ENCODE data around the gene ACACA.

The ACACA gene

GRCh38 chr17:37278247-37278894, 128.3 kb downstream of the ACACA start:
- TF ChIP-seq POLR2A (IDR thresholded peaks at IDR 0.05; ENCODE audit: low read length) (no peak), GATA1 (IDR thresholded peaks at IDR 0.05; ENCODE audit: low read depth, low read length) (no peak)
- DNase-seq = no peak

DNA sequence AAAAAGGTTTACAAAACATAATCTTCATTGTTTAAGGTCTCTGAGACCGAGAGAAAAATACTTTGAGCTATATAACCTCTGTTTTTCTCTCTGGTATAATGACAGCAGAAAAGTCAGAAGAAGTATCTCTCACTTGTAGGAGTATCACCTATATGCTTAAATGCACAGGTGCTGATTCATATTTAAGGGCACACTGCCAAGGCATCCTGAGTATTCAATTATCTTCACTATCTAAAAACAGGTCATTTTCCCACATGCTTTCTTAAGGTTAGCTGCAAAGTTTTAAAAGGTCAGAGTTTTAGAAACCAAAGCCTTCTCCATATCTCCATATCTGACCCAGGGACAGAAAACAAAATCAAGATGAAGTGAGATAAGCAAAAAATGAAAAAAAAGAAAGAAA, 130.2 kb downstream of the ACACA start:
- DNase-seq = peak in 1 of 2 experiments; percentile 46
- TF ChIP-seq GATA1 (IDR thresholded peaks at IDR 0.05; ENCODE audit: low read depth, low read length) (no peak), POLR2A (IDR thresholded peaks at IDR 0.05; ENCODE audit: low read length) (no peak)

GRCh38 chr17:37274461-37274860, 132.2 kb downstream of the ACACA start:
- DNase-seq = no peak

GRCh38 chr17:37273409-37274051, 133.1 kb downstream of the ACACA start:
- DNase-seq = no peak
- no peak for TF ChIP-seq GATA1 (IDR thresholded peaks at IDR 0.05; ENCODE audit: low read depth, low read length)
- TF ChIP-seq POLR2A (IDR thresholded peaks at IDR 0.05; ENCODE audit: low read length) = no peak

More at GRCh38 chr17:37274461-37274860, 132.2 kb downstream of the ACACA start:
- no peak for TF ChIP-seq POLR2A (IDR thresholded peaks at IDR 0.05; ENCODE audit: low read length)
- no peak for TF ChIP-seq GATA1 (IDR thresholded peaks at IDR 0.05; ENCODE audit: low read depth, low read length)

DNA sequence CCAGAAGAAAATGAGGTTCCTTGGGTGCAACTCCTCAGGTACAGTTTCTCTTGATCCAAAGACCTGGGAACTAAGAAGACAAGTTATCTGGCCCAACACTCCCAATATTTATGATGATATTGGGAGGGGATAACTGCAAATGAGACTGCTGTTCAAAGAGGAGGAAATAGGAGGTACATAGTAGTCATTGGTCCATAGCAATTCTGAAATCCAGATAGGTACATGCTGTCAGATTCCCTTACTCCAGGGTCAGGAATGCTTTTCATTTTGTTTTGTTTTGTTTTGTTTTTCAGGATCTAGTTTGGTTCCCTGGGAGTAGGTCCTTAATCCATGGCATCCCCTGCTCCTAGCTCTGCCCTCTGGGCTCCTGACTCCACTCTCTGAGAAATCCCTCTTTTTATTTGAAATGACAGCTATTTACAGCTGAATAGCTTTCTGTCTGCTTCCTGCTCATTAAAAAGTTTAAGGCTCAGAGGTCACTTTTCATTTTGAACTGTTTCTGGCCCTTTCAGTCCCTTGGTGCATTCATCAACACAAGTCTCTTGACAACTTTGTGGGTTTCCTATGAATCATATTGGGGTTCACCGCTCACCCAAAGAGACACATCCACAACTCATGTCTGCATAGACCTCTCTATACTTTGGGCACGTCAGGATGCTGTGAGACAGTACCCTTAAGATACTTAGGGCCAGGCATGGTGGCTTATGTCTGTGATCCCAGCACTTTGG, 141.0 kb downstream of the ACACA start:
- no peak for TF ChIP-seq POLR2A (IDR thresholded peaks at IDR 0.05; ENCODE audit: low read length)
- TF ChIP-seq GATA1 (IDR thresholded peaks at IDR 0.05; ENCODE audit: low read depth, low read length) = no peak
- DNase-seq = no peak

DNA sequence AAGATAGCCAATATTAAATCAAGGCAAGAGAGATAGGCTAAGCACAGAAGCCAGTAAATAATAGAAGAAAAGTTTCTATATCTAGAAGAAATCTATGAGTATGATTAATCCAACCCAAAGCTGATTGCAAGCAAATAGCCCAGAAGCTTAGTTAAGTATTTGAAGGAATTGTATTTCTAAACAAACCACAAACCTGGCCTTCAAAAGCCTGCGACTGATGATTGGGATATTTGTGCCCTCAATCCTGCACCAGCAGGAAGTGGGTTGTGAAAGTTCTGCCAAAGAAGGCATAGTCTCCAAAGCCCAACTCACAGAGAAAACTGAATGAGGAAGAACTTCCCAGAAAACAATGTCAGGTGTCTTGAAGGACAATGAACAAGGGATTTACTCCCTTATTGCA, 145.3 kb downstream of the ACACA start:
- no peak for DNase-seq
- TF ChIP-seq POLR2A (IDR thresholded peaks at IDR 0.05; ENCODE audit: low read length) (no peak), GATA1 (IDR thresholded peaks at IDR 0.05; ENCODE audit: low read depth, low read length) (no peak)

GRCh38 chr17:37259030-37259735, 147.5 kb downstream of the ACACA start:
- DNase-seq = no peak

DNA sequence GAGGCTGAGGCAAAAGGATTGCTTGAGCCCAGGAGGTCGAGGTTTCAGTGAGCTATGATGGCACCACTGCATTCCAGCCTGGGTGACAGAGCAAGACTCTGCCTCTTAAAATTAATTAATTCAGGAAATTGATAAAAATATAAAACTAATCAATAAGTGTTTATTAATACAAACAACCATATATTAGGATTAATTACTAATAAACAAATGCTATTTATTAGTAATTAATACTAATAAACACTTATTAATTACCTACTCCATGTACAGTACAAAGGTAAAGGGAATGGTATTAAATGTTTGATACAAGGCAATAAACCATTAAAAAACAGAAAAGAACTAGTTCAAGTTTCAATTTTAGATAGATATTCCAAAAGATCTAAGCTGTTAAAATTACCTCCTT, 150.0 kb downstream of the ACACA start:
- no peak for DNase-seq
- TF ChIP-seq POLR2A (IDR thresholded peaks at IDR 0.05; ENCODE audit: low read length) (no peak), GATA1 (IDR thresholded peaks at IDR 0.05; ENCODE audit: low read depth, low read length) (no peak)

More at GRCh38 chr17:37259030-37259735, 147.5 kb downstream of the ACACA start:
- TF ChIP-seq GATA1 (IDR thresholded peaks at IDR 0.05; ENCODE audit: low read depth, low read length) = no peak
- no peak for TF ChIP-seq POLR2A (IDR thresholded peaks at IDR 0.05; ENCODE audit: low read length)

DNA sequence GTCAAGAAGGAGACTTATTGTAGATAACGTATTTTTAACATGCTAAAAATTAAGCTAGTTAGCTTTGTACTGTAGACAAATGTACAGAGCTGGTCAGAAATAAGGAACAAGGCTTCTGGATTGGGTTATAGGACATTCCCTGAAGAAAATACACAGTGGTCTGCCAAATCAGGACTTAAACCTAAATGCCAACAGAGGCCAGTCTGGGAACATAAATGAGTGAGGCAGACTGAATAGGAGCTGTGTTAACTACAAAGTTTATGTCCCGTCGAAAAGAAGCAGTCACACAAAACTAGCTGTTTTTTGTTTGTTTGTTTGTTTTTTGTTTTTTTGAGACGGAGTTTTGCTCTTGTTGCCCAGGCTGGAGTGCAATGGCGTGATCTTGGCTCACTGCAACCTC, 151.2 kb downstream of the ACACA start:
- no peak for DNase-seq
- TF ChIP-seq GATA1 (IDR thresholded peaks at IDR 0.05; ENCODE audit: low read depth, low read length) (no peak), POLR2A (IDR thresholded peaks at IDR 0.05; ENCODE audit: low read length) (no peak)

GRCh38 chr17:37247825-37248224, 158.8 kb downstream of the ACACA start:
- DNase-seq = no peak
- no peak for TF ChIP-seq POLR2A (IDR thresholded peaks at IDR 0.05; ENCODE audit: low read length)
- TF ChIP-seq GATA1 (IDR thresholded peaks at IDR 0.05; ENCODE audit: low read depth, low read length) = no peak

DNA sequence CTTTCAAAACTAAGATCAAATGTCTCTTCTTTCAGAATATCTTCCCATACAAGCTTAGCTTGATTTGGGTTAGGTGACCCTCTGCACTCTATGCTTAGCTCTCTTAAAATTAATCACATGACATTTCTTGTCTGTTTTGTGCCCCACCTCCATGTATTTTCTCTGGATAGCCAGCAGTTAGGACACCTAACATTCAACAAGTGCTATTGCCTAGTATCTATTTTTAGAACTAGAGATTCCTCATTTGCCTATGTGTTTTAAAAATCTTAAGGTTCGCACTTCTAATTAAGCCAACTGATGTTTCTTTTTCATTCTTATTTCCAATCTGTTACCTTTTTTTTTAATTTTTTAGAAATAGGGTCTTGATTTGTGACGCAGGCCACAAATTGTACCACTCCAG, 160.6 kb downstream of the ACACA start:
- TF ChIP-seq POLR2A (IDR thresholded peaks at IDR 0.05; ENCODE audit: low read length) (no peak), GATA1 (IDR thresholded peaks at IDR 0.05; ENCODE audit: low read depth, low read length) (no peak)
- DNase-seq = no peak

DNA sequence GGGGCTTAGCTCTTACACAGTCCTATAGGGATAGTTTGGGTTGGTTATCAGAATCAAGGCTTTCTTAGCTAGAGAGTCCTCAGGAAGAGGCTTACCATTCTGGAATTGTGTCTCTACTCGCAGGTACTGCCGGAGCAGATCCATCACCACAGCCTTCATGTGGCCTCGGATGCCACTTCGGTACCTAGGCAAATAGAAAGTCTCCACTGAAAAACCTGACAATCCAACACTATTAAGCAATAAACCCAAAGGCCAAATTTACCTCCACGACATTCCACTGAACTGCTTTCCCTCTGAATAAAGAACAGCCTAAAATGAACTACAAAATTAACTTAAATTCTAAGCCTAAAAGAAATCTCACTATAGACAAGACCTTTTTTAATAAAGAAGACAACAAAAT, 166.3 kb downstream of the ACACA start:
- no peak for DNase-seq
- TF ChIP-seq GATA1 (IDR thresholded peaks at IDR 0.05; ENCODE audit: low read depth, low read length) (no peak), POLR2A (IDR thresholded peaks at IDR 0.05; ENCODE audit: low read length) (no peak)

- TF ChIP-seq POLR2A (IDR thresholded peaks at IDR 0.05; ENCODE audit: low read length) (no peak), GATA1 (IDR thresholded peaks at IDR 0.05; ENCODE audit: low read depth, low read length) (no peak)
- peak; percentile 71 to 87 for DNase-seq
These were observed 166.8 kb downstream of the ACACA start for GRCh38 chr17:37239690-37240334.
